B cell (primary cell): ENCODE data around the gene S1PR5. TPM values are rescaled to one million over a fixed set of nuclear protein-coding genes. Genes with fewer than 3 reads are reported as not detected.
A peak's percentile ranks its signal among the peaks of the same experiment; 100 is the strongest.

Source experiments
- ATAC-seq: fragments of 200-7000 bp; cut with Tn5 transposase; one replicate; pipeline ENCODE4 v1.10.0; 2021; ENCODE audit warnings: low read depth, mild to moderate bottlenecking, moderate number of reproducible peaks, moderate library complexity
- CTCF ChIA-PET: fragments of 350-600 bp; sonication (Branson Sonifier 250); formaldehyde crosslinking; loops from one replicate; lab custom pipeline; 2021; ENCODE audit warnings: antibody characterized with exemption, inconsistent platforms; lab: Charles Lee
- POLR2A ChIA-PET: fragments of 350-600 bp; sonication (Branson Sonifier 250); formaldehyde crosslinking; loops from one replicate; lab custom pipeline; 2021; ENCODE audit warnings: antibody characterized with exemption; lab: Charles Lee
- DNase-seq: peaks from one replicate; pipeline ENCODE4 v3.0.0; 2013
- H2AFZ ChIP-seq: 2 replicates; pipeline ENCODE4 v1.6.1; 2012; ENCODE audit warnings: mild to moderate bottlenecking, low read depth, low read length; ENCODE audit not compliant: insufficient read depth, poor library complexity, severe bottlenecking
- H3K27ac ChIP-seq, 2 donors: 1 replicate in 1 of 2; 2 replicates in 1 of 2; pipeline ENCODE4 v1.5.1; 2012 to 2013; ENCODE audit warnings: low read length in 2 of 2, mild to moderate bottlenecking in 2 of 2, moderate library complexity in 1 of 2
- H3K27me3 ChIP-seq, 4 experiments: fragments of 200-600 bp in 1 of 4; sonication (generic) in 1 of 4; replicated peaks in 1 of 4; 1 replicate in 2 of 4; 2 replicates in 2 of 4; pipeline versions ENCODE4 v1.6.1 to v1.7.0; 2013 to 2016; ENCODE audit warnings: low read length in 3 of 4, mild to moderate bottlenecking in 2 of 4, mixed read lengths in 1 of 4, moderate library complexity in 1 of 4; ENCODE audit not compliant: insufficient read depth in 4 of 4, control insufficient read depth in 3 of 4; ENCODE audit errors: control extremely low read depth in 1 of 4
- H3K36me3 ChIP-seq, 2 experiments: replicated peaks in 1 of 2; 1 replicate in 1 of 2; 2 replicates in 1 of 2; pipeline versions ENCODE4 v1.6.1 to v1.7.1; 2013; ENCODE audit warnings: low read length in 1 of 2; ENCODE audit not compliant: insufficient read depth in 2 of 2, control insufficient read depth in 1 of 2; ENCODE audit errors: control extremely low read depth in 1 of 2, extremely low read depth in 1 of 2
- H3K4me1 ChIP-seq, 2 donors: fragments of 200-600 bp in 1 of 2; sonication (generic) in 1 of 2; 1 replicate in 1 of 2; 2 replicates in 1 of 2; pipeline versions ENCODE4 v1.5.1 to v1.6.1; 2013 to 2017; ENCODE audit warnings: low read length in 2 of 2; ENCODE audit not compliant: control insufficient read depth in 2 of 2, insufficient read depth in 2 of 2
- H3K4me2 ChIP-seq: replicated peaks from 2 replicates; pipeline ENCODE3; 2012; ENCODE audit warnings: mild to moderate bottlenecking, low read depth, low read length; ENCODE audit not compliant: poor library complexity, severe bottlenecking
- H3K4me3 ChIP-seq, 5 experiments: fragments of 200-600 bp in 1 of 5; sonication (generic) in 1 of 5; 1 replicate in 3 of 5; 2 replicates in 2 of 5; pipeline versions ENCODE4 v1.5.1 to v1.7.0; 2011 to 2016; ENCODE audit warnings: low read length in 4 of 5, mild to moderate bottlenecking in 4 of 5, low read depth in 2 of 5, control low read depth in 1 of 5, moderate library complexity in 1 of 5; ENCODE audit not compliant: insufficient read depth in 1 of 5; ENCODE audit errors: control extremely low read depth in 1 of 5, extremely low read depth in 1 of 5
- H3K79me2 ChIP-seq: fragments of 200-600 bp; sonication (generic); one replicate; pipeline ENCODE4 v1.6.0; 2016; ENCODE audit warnings: low read length; ENCODE audit not compliant: control insufficient read depth, insufficient read depth
- H3K9ac ChIP-seq: fragments of 200-600 bp; sonication (generic); 2 replicates; pipeline ENCODE4 v1.6.1; 2017; ENCODE audit warnings: mild to moderate bottlenecking, low read length, moderate library complexity
- H3K9me3 ChIP-seq, 3 donors: one replicate each; pipeline versions ENCODE4 v1.6.1 to v1.7.1; 2013; ENCODE audit warnings: low read length in 2 of 3; ENCODE audit not compliant: control insufficient read depth in 2 of 3, insufficient read depth in 1 of 3; ENCODE audit errors: control extremely low read depth in 1 of 3
- H4K20me1 ChIP-seq: 2 replicates; pipeline ENCODE4 v1.6.0; 2012; ENCODE audit warnings: mild to moderate bottlenecking, low read length; ENCODE audit not compliant: insufficient read depth, control insufficient read depth, poor library complexity, severe bottlenecking
- H3K27ac Mint-ChIP-seq: one replicate; pipeline ENCODE4 v1.8.0; 2021; ENCODE audit warnings: mixed read lengths
- H3K27me3 Mint-ChIP-seq: one replicate; pipeline ENCODE4 v1.8.0; 2021; ENCODE audit warnings: mixed read lengths
- H3K4me1 Mint-ChIP-seq: one replicate; pipeline ENCODE4 v1.8.0; 2021; ENCODE audit warnings: mixed read lengths
- H3K4me3 Mint-ChIP-seq: one replicate; pipeline ENCODE4 v1.8.0; 2021; ENCODE audit warnings: mixed read lengths
- H3K9me3 Mint-ChIP-seq: one replicate; pipeline ENCODE4 v1.8.0; 2022; ENCODE audit warnings: mixed read lengths; ENCODE audit not compliant: insufficient read depth
- CTCF ChIP-seq: fragments of 200-600 bp; IDR thresholded peaks from one replicate; pipeline ENCODE4 v1.8.0; 2022; ENCODE audit warnings: antibody characterized with exemption, mild to moderate bottlenecking
- EZH2 ChIP-seq: IDR thresholded peaks from 2 replicates; pipeline ENCODE4 v1.6.1; 2012; ENCODE audit warnings: borderline replicate concordance, low read depth, mild to moderate bottlenecking, moderate library complexity, low read length; ENCODE audit not compliant: insufficient read depth, poor library complexity, severe bottlenecking
- WGBS: methylation state at CpG from one replicate; pipeline ENCODE4 v1.1.5; 2013; ENCODE audit warnings: missing lambda C conversion rate; ENCODE audit not compliant: insufficient coverage; 5-methylcytosine and 5-hydroxymethylcytosine counted together
- intact Hi-C: fragments of 100-400 bp; cut with micrococcal nuclease; formaldehyde crosslinking; loops from one replicate; pipeline ENCODE4 v1.10.0; 2022
- polyA minus RNA-seq: library from RNA; depleted of rRNA, polyadenylated mRNA; stranded (reverse); fragments of >200 nt; gene quantifications from 2 replicates; pipeline ENCODE4 v1.2.3, GENCODE V29; 2012
- polyA plus RNA-seq: library from polyadenylated mRNA; depleted of rRNA; stranded (reverse); fragments of >200 nt; gene quantifications from 2 replicates; pipeline ENCODE4 v1.2.3, GENCODE V29; 2012
- total RNA-seq, 2 donors: library from RNA; stranded (reverse); fragments of 120-200 nt in 1 of 2; gene quantifications; 1 replicate in 1 of 2; 2 replicates in 1 of 2; pipeline versions ENCODE4 v1.2.3 to v1.2.4, GENCODE V29; 2013 to 2022

S1PR5 gene
- 0.17 and 0.67 TPM in 2 replicates for total RNA-seq
- 0.70 TPM for total RNA-seq (2013)
- polyA plus RNA-seq: 0.27 and 0.55 TPM in 2 replicates
- polyA minus RNA-seq: 0.69 and 2.3 TPM in 2 replicates

GRCh38 chr19:10517361-10517759 is at the start of gene S1PR5:
Gene S1PR5, minus strand, starts transcription at chr19:10517447. Its CDS starts 2,436 bp downstream, at chr19:10515011.
- POLR2A ChIA-PET: no interaction called here
- CTCF ChIA-PET: interaction anchor here (1.4 to 1.5 kb wide), 2 partner anchors 9 to 11 kb away, joined by 3 to 4 read pairs; no protein-coding TSS in a partner anchor
- H3K4me3 ChIP-seq: peak within 1 kb of the TSS in 1 of 5 experiments; percentile 14
- no peak for TF ChIP-seq EZH2
- TF ChIP-seq CTCF: no peak
- H3K4me1 Mint-ChIP-seq: peaks cover 36% of the 10 kb centered on the region
- H3K27ac ChIP-seq: no peak within 1 kb of the TSS
- H3K9me3 ChIP-seq: peaks cover 0 to 13% (median 0%) of the 10 kb centered on the region in 3 donors
- intact Hi-C loops: no loop called here
- peak; percentile 33 for ATAC-seq
- peak within 1 kb of the TSS; percentile 26 for H3K9ac ChIP-seq
- H3K27ac Mint-ChIP-seq: peak within 1 kb of the TSS; percentile 5
- no peaks in the 10 kb centered on the region for H3K36me3 ChIP-seq
- H3K4me3 Mint-ChIP-seq: peak within 1 kb of the TSS; percentile 47
- peaks cover 53% of the 10 kb centered on the region for H3K27me3 Mint-ChIP-seq
- H3K4me2 ChIP-seq: peak within 1 kb of the TSS; percentile 55
- no peaks in the 10 kb centered on the region for H3K9me3 Mint-ChIP-seq
- H3K4me1 ChIP-seq: peaks cover 34 to 39% of the 10 kb centered on the region in 2 donors
- H3K27me3 ChIP-seq: peaks cover 2 to 84% (median 45%) of the 10 kb centered on the region in 4 experiments
- WGBS: 8% methylated on average over 36 of the region's 39 CpGs
- DNase-seq: no peak
- H4K20me1 ChIP-seq: no peaks in the 10 kb centered on the region
- peak within 1 kb of the TSS; percentile 32 for H2AFZ ChIP-seq
- no peaks in the 10 kb centered on the region for H3K79me2 ChIP-seq
